Transverse colon (tissue), 4 donors: ENCODE results near the gene EHMT1. TPM values are rescaled to one million over a fixed set of nuclear protein-coding genes. Genes with fewer than 3 reads are reported as not detected.
A peak's percentile ranks its signal among the peaks of the same experiment; 100 is the strongest.

Source experiments
- DNase-seq: peaks from one replicate; pipeline ENCODE4 v3.0.0-alpha.2; 2019
- H3K27ac ChIP-seq, 4 donors: fragments of 200-600 bp; sonication (generic); 2 replicates each; pipeline ENCODE4 v1.5.1; 2016 to 2018; ENCODE audit warnings: inconsistent platforms in 4 of 4
- H3K27me3 ChIP-seq: fragments of 200-600 bp; sonication (generic); 2 replicates; pipeline ENCODE4 v1.5.1; 2017; ENCODE audit warnings: inconsistent platforms
- H3K36me3 ChIP-seq, 4 donors: fragments of 200-600 bp; sonication (generic); 2 replicates each; pipeline ENCODE4 v1.5.1; 2017 to 2019; ENCODE audit warnings: inconsistent platforms in 4 of 4
- H3K4me1 ChIP-seq, 4 donors: fragments of 200-600 bp; sonication (generic); 2 replicates each; pipeline ENCODE4 v1.5.1; 2017 to 2020; ENCODE audit warnings: inconsistent platforms in 4 of 4
- H3K4me3 ChIP-seq, 4 donors: fragments of 200-600 bp; sonication (generic); 1 replicate in 1 of 4; 2 replicates in 3 of 4; pipeline versions ENCODE4 v1.5.1 to v1.6.1; 2017 to 2019; ENCODE audit warnings: inconsistent platforms in 4 of 4
- H3K9me3 ChIP-seq, 2 donors: fragments of 200-600 bp; sonication (generic); 2 replicates each; pipeline ENCODE4 v1.5.1; 2017 to 2019; ENCODE audit warnings: inconsistent platforms in 2 of 2
- EP300 ChIP-seq: sonication (generic); formaldehyde crosslinking; IDR thresholded peaks from one replicate; pipeline ENCODE4 v1.6.1; 2017; ENCODE audit warnings: antibody characterized with exemption, low read depth
- POLR2A ChIP-seq: fragments of 450-650 bp; IDR thresholded peaks from one replicate; pipeline ENCODE4 v1.6.1; 2016; ENCODE audit warnings: antibody characterized with exemption, mild to moderate bottlenecking, moderate library complexity
- POLR2AphosphoS5 ChIP-seq, 3 donors: sonication (generic); formaldehyde crosslinking; IDR thresholded peaks; one replicate each; pipeline ENCODE4 v1.6.1; 2016; ENCODE audit warnings: antibody characterized with exemption in 3 of 3
- WGBS, 2 donors: methylation state at CpG; one replicate each; pipeline ENCODE4 v1.1.5; 2018; ENCODE audit warnings: low coverage in 1 of 2; 5-methylcytosine and 5-hydroxymethylcytosine counted together
- in situ Hi-C, 4 donors: fragments of 200-750 bp; cut with MboI; loops; one replicate each; pipeline versions ENCODE4 v1.15.0 to v1.15.1; 2017; ENCODE audit warnings: low sequenced_read_pairs in 3 of 4, low pct_ligation_motif_present in 1 of 4, low pct_unique_long_range_greater_than_20kb in 1 of 4
- intact Hi-C: fragments of 100-400 bp; cut with DNase I; formaldehyde crosslinking; loops from one replicate; pipeline ENCODE4 v1.15.1; 2023; ENCODE audit warnings: low total_unique reads
- total RNA-seq, 4 donors: library from RNA; depleted of rRNA; stranded (reverse); fragments of >200 nt; gene quantifications; one replicate each; pipeline ENCODE4 v1.1.0, GENCODE V29; 2016
- TF ChIP-seq, protein P1 (sequence below), 5 experiments: fragments of 200-600 bp in 3 of 5; fragments of 450-650 bp in 2 of 5; sonication (generic) in 3 of 5; IDR thresholded peaks; 1 replicate in 2 of 5; 2 replicates in 3 of 5; pipeline ENCODE4 v1.5.1; 2016 to 2017; ENCODE audit warnings: antibody characterized with exemption in 5 of 5, inconsistent platforms in 3 of 5, mild to moderate bottlenecking in 2 of 5, moderate library complexity in 1 of 5

The EHMT1 gene
- total RNA-seq, 4 donors from 2014 or later, result 93.8 to 184 (median 139) TPM

DNA sequence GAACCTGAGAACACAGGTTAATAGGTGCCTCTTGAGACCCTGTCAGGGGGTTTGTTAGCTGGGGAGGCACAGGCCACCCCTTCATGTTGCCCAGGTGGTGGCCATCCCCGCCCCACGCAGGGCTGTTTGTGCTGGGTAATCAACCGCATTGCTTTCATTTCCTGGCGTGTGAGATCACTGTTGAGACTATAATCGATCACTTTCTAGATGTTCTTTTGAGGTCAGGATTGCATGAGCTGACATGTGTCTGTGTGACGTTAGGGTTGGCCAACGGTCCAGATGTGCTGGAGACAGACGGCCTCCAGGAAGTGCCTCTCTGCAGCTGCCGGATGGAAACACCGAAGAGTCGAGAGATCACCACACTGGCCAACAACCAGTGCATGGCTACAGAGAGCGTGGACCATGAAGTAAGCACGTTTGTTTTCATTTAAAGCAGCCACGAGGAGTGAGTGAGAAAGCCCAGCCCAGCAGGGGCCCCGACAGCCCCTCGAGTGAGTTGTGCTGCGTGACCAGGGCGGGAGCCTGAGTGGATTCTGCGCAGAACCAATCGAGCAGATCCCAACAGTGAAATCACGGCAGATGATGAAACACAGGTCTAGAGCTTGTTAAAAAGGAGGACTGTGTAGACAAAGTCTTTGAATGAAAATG lies 143.7 kb downstream of the EHMT1 start:
- Histone ChIP-seq H3K4me3 (no peak overlapping the region), H3K4me1 (no peaks in the 10 kb centered on the region), H3K27ac (peak overlapping the region in 2 of 4 donors; percentile 16 to 60), H3K9me3 (no peaks in the 10 kb centered on the region), H3K27me3 (no peaks in the 10 kb centered on the region), H3K36me3 (peaks cover 0 to 35% (median 12%) of the 10 kb centered on the region in 4 donors)
- in situ Hi-C loops, result no loop called here
- intact Hi-C loops, result no loop called here
- TF ChIP-seq POLR2AphosphoS5 (IDR thresholded peaks at IDR 0.05) (peak in 1 of 3 donors; percentile 11), POLR2A (no peak), EP300 (no peak)
- TF ChIP-seq, protein P1, sequence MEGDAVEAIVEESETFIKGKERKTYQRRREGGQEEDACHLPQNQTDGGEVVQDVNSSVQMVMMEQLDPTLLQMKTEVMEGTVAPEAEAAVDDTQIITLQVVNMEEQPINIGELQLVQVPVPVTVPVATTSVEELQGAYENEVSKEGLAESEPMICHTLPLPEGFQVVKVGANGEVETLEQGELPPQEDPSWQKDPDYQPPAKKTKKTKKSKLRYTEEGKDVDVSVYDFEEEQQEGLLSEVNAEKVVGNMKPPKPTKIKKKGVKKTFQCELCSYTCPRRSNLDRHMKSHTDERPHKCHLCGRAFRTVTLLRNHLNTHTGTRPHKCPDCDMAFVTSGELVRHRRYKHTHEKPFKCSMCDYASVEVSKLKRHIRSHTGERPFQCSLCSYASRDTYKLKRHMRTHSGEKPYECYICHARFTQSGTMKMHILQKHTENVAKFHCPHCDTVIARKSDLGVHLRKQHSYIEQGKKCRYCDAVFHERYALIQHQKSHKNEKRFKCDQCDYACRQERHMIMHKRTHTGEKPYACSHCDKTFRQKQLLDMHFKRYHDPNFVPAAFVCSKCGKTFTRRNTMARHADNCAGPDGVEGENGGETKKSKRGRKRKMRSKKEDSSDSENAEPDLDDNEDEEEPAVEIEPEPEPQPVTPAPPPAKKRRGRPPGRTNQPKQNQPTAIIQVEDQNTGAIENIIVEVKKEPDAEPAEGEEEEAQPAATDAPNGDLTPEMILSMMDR (IDR thresholded peaks at IDR 0.05), result no peak
- WGBS, 2 donors, result 80% methylated on average over 2 to 21 of the region's 21 CpGs
- peak; percentile 72 for DNase-seq

DNA sequence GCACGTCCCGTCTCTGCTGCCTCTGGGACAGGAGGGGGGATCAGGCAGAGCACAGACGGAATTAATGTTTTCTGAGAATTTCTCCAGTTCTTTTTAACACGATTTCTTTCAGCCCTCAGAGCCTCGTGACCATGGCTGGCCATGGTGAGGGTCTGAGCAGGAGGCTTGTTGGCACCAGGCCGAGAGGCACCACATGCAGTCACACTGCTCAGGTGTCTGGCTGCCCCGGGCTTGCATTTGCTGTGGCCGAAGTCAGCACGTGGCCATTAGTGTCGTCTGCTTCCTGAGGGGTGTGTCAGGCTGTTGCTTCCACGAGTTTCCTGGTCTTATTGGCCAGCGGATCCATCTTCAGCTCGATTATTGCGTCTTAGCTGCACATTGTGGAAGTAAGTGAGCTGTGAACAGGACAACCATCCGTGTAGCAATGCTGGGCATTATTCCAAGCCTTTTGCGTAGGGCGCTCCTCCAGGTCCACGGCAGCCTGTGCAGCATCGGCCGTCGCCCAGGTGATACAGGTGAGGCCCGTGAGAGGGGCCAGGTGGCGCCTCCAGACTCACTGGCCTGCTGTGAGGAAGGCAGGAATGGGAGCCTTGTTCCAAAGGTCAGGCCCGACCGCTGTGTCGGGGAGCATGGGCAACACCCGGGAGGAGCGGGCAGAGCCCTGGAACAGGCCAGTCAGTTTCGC lies 144.6 kb downstream of the EHMT1 start:
- Histone ChIP-seq H3K9me3 (no peaks in the 10 kb centered on the region), H3K4me1 (no peaks in the 10 kb centered on the region), H3K4me3 (no peak overlapping the region), H3K27me3 (no peaks in the 10 kb centered on the region), H3K27ac (peak overlapping the region in 2 of 4 donors; percentile 16 to 39), H3K36me3 (peaks cover 0 to 28% (median 10%) of the 10 kb centered on the region in 4 donors)
- in situ Hi-C loops, result no loop called here
- WGBS, 2 donors, result 85% methylated on average over 26 of the region's 29 CpGs; no CpG with 5 or more reads in 1 of the 2 donors
- DNase-seq, result no peak
- no peak for TF ChIP-seq EP300
- TF ChIP-seq, protein P1 (IDR thresholded peaks at IDR 0.05), result no peak
- TF ChIP-seq POLR2A, result no peak
- no peak for TF ChIP-seq POLR2AphosphoS5 (IDR thresholded peaks at IDR 0.05)
- intact Hi-C loops, result no loop called here

DNA sequence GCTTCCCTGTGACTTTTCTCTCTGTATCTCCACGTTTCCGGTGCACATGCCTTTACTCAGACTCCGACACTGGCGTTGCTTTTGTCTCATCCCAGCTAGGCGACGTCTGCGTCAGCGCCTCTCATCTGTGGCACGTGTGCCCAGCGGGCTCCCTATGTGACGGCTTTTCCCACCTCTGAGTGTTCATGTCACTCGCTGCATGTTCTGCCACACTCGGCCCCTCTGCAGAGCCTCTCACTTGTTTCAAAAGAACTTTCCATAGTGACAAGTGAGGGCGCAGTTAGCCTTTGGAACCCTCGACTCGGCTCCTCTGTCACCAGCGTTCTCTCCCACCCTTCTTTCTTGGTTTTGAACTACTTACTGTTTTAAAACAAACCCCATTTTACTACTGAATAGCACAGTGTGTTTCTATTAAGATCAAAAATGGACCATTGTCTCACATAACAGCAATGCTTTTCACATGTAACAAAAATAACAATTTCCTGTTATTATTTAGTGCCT lies 145.4 kb downstream of the EHMT1 start:
- Histone ChIP-seq H3K4me1 (no peaks in the 10 kb centered on the region), H3K9me3 (no peaks in the 10 kb centered on the region), H3K4me3 (no peak overlapping the region), H3K27ac (no peak overlapping the region), H3K36me3 (peaks cover 0 to 25% (median 11%) of the 10 kb centered on the region in 4 donors), H3K27me3 (no peaks in the 10 kb centered on the region)
- WGBS, 2 donors, result 80 to 91% methylated on average over 2 to 17 of the region's 17 CpGs
- TF ChIP-seq EP300, result no peak
- TF ChIP-seq POLR2A, result no peak
- no peak for TF ChIP-seq POLR2AphosphoS5 (IDR thresholded peaks at IDR 0.05)
- in situ Hi-C loops, result no loop called here
- no peak for DNase-seq
- intact Hi-C loops, result no loop called here

DNA sequence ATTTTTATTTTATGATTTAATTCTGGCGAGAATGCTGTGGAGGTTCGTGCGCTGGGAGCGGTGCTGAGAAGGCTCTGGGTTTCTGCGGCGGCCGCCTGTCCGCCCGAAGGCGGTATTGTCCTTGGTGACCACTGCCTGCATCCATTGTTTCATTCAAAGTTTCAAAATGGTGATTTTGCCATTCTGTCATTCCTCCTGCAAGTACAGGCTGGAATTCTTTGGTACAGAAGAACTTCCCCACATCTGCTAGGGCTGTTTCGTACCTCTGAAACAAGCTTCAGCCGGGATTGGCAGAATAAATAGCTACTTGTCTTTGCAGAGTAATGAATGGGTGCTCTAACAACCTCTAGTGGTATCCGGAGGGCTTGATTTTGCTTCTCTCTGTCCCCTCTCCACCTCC lies 146.2 kb downstream of the EHMT1 start:
- no peaks in the 10 kb centered on the region for H3K9me3 ChIP-seq
- WGBS, 2 donors, result 91 to 94% methylated on average over 12 to 13 of the region's 13 CpGs
- intact Hi-C loops (no loop called here), in situ Hi-C loops (no loop called here)
- H3K36me3 ChIP-seq, result peaks cover 0 to 30% (median 15%) of the 10 kb centered on the region in 4 donors
- no peak overlapping the region for H3K27ac ChIP-seq
- DNase-seq, result no peak
- no peak for TF ChIP-seq EP300
- H3K4me1 ChIP-seq, result no peaks in the 10 kb centered on the region
- H3K4me3 ChIP-seq, result no peak overlapping the region
- H3K27me3 ChIP-seq, result no peaks in the 10 kb centered on the region

DNA sequence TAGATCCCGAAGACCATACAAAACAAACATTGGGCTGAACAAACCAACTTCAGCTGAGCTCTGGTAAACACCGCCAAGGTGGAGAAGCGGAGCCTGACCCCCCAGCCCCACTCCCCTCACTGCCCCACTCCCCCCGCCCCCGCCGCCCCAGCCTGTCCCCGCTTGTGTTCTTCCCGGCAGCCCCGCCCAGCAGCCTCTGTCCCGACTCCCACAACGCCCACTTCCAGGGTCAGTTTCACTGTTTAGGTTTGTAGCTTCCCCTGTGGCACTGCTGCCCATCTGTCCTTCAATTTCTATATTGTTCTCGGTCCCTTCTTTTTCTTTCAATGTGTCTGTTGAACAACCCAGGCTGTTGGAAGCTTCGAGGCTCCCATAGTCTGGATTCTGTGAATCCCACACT lies 146.7 kb downstream of the EHMT1 start:
- WGBS, 2 donors, result 84 to 92% methylated on average over 6 to 13 of the region's 13 CpGs
- H3K36me3 ChIP-seq, result peaks cover 0 to 31% (median 15%) of the 10 kb centered on the region in 4 donors
- H3K4me1 ChIP-seq, result no peaks in the 10 kb centered on the region
- H3K27me3 ChIP-seq, result no peaks in the 10 kb centered on the region
- no peak overlapping the region for H3K4me3 ChIP-seq
- no peaks in the 10 kb centered on the region for H3K9me3 ChIP-seq
- no peak for DNase-seq
- TF ChIP-seq, protein P1 (IDR thresholded peaks at IDR 0.05), result no peak
- TF ChIP-seq POLR2A, result no peak
- no peak for TF ChIP-seq EP300
- no peak for TF ChIP-seq POLR2AphosphoS5 (IDR thresholded peaks at IDR 0.05)
- H3K27ac ChIP-seq, result no peak overlapping the region
- intact Hi-C loops, result no loop called here
- in situ Hi-C loops, result no loop called here
